Measurements from ENCODE around the gene TMPRSS2. TPM values are rescaled to one million over a fixed set of nuclear protein-coding genes. Genes with fewer than 3 reads are reported as not detected.
A peak's percentile ranks its signal among the peaks of the same experiment; 100 is the strongest.

Gene TMPRSS2
- polyA plus RNA-seq, 4 donors = 35.5 to 50.1 (median 37.1) TPM

GRCh38 chr21:41510500-41510899 is 2.5 kb upstream of the TMPRSS2 start:
- no peak for DNase-seq (ENCODE audit: low read depth in 4 of 4, low spot score in 3 of 4)

- DNase-seq (ENCODE audit: low read depth in 4 of 4, low spot score in 3 of 4) = no peak
Measured at GRCh38 chr21:41509733-41510132, 1.8 kb upstream of the TMPRSS2 start.

GRCh38 chr21:41509145-41509496 is 1.2 kb upstream of the TMPRSS2 start:
- DNase-seq (ENCODE audit: low read depth in 4 of 4, low spot score in 3 of 4) = no peak

GRCh38 chr21:41508415-41509144 is 622 bp upstream of the TMPRSS2 start:
- no peak for DNase-seq (ENCODE audit: low read depth in 4 of 4, low spot score in 3 of 4)

- DNase-seq (ENCODE audit: low read depth in 4 of 4, low spot score in 3 of 4) = peak in 1 of 4 donors; percentile 21
Measured at GRCh38 chr21:41506611-41507520, 1.1 kb downstream of the TMPRSS2 start.

GRCh38 chr21:41506005-41506594 is 1.9 kb downstream of the TMPRSS2 start:
- no peak for DNase-seq (ENCODE audit: low read depth in 4 of 4, low spot score in 3 of 4)

GRCh38 chr21:41504030-41504429 is 3.9 kb downstream of the TMPRSS2 start:
- DNase-seq (ENCODE audit: low read depth in 4 of 4, low spot score in 3 of 4) = no peak

- DNase-seq (ENCODE audit: low read depth in 4 of 4, low spot score in 3 of 4) = no peak
Measured at GRCh38 chr21:41503331-41503730, 4.6 kb downstream of the TMPRSS2 start.

GRCh38 chr21:41501919-41502318 is 6.0 kb downstream of the TMPRSS2 start:
- DNase-seq (ENCODE audit: low read depth in 4 of 4, low spot score in 3 of 4) = no peak

- DNase-seq (ENCODE audit: low read depth in 4 of 4, low spot score in 3 of 4) = no peak
Measured at GRCh38 chr21:41500931-41501381, 7.0 kb downstream of the TMPRSS2 start.

- no peak for DNase-seq (ENCODE audit: low read depth in 4 of 4, low spot score in 3 of 4)
Measured at GRCh38 chr21:41500363-41500762, 7.6 kb downstream of the TMPRSS2 start.

GRCh38 chr21:41499920-41500319 is 8.0 kb downstream of the TMPRSS2 start:
- DNase-seq (ENCODE audit: low read depth in 4 of 4, low spot score in 3 of 4) = no peak

- no peak for DNase-seq (ENCODE audit: low read depth in 4 of 4, low spot score in 3 of 4)
Measured at GRCh38 chr21:41497788-41498187, 10.2 kb downstream of the TMPRSS2 start.

- DNase-seq (ENCODE audit: low read depth in 4 of 4, low spot score in 3 of 4) = no peak
Measured at GRCh38 chr21:41497008-41497407, 10.9 kb downstream of the TMPRSS2 start.

- DNase-seq (ENCODE audit: low read depth in 4 of 4, low spot score in 3 of 4) = no peak
Measured at GRCh38 chr21:41494242-41494641, 13.7 kb downstream of the TMPRSS2 start.

- no peak for DNase-seq (ENCODE audit: low read depth in 4 of 4, low spot score in 3 of 4)
Measured at GRCh38 chr21:41491412-41491811, 16.5 kb downstream of the TMPRSS2 start.

- no peak for DNase-seq (ENCODE audit: low read depth in 4 of 4, low spot score in 3 of 4)
Measured at GRCh38 chr21:41490330-41490729, 17.6 kb downstream of the TMPRSS2 start.

- no peak for DNase-seq (ENCODE audit: low read depth in 4 of 4, low spot score in 3 of 4)
Measured at GRCh38 chr21:41489329-41489728, 18.6 kb downstream of the TMPRSS2 start.

GRCh38 chr21:41488080-41488479 is 19.9 kb downstream of the TMPRSS2 start:
- no peak for DNase-seq (ENCODE audit: low read depth in 4 of 4, low spot score in 3 of 4)

- DNase-seq (ENCODE audit: low read depth in 4 of 4, low spot score in 3 of 4) = no peak
Measured at GRCh38 chr21:41487082-41487481, 20.9 kb downstream of the TMPRSS2 start.

GRCh38 chr21:41483973-41484372 is 24.0 kb downstream of the TMPRSS2 start:
- DNase-seq (ENCODE audit: low read depth in 4 of 4, low spot score in 3 of 4) = no peak

Measured in right renal pelvis (tissue), 4 donors.